ENCODE results near the gene ATXN2.

Gene ATXN2

GRCh38 chr12:111431772-111432171 is 167.3 kb downstream of the ATXN2 start:
- H3K27me3 ChIP-seq (ENCODE audit: control insufficient read depth in 1 of 2, insufficient read depth in 2 of 2, low read length in 2 of 2): no peaks in the 10 kb centered on the region
- peaks cover 51 to 68% of the 10 kb centered on the region in 2 donors for H3K4me1 ChIP-seq (ENCODE audit: control insufficient read depth in 1 of 2, insufficient read depth in 2 of 2, low read length in 2 of 2)
- H3K9ac ChIP-seq (ENCODE audit: low read depth in 1 of 2, low read length in 2 of 2): no peak overlapping the region
- H3K27ac ChIP-seq (ENCODE audit: low read depth, low read length): peak overlapping the region; percentile 1
- no peak overlapping the region for H3K4me3 ChIP-seq (ENCODE audit: low read depth in 1 of 2, low read length in 2 of 2)
- H3K36me3 ChIP-seq (ENCODE audit: control insufficient read depth in 1 of 2, insufficient read depth in 2 of 2, low read length in 2 of 2): no peaks in the 10 kb centered on the region
- no peaks in the 10 kb centered on the region for H3K9me3 ChIP-seq (ENCODE audit: control insufficient read depth in 1 of 2, low read length in 2 of 2)

- peak overlapping the region; percentile 72 for H3K27ac ChIP-seq (ENCODE audit: low read depth, low read length)
- peaks cover 43 to 65% of the 10 kb centered on the region in 2 donors for H3K4me1 ChIP-seq (ENCODE audit: control insufficient read depth in 1 of 2, insufficient read depth in 2 of 2, low read length in 2 of 2)
- H3K9ac ChIP-seq (ENCODE audit: low read depth in 1 of 2, low read length in 2 of 2): peak overlapping the region; percentile 39 to 64
These were observed 168.4 kb downstream of the ATXN2 start for GRCh38 chr12:111430433-111431353.

GRCh38 chr12:111429828-111430432 is 169.2 kb downstream of the ATXN2 start:
- Histone ChIP-seq H3K9me3 (ENCODE audit: control insufficient read depth in 1 of 2, low read length in 2 of 2) (no peaks in the 10 kb centered on the region), H3K36me3 (ENCODE audit: control insufficient read depth in 1 of 2, insufficient read depth in 2 of 2, low read length in 2 of 2) (no peaks in the 10 kb centered on the region), H3K9ac (ENCODE audit: low read depth in 1 of 2, low read length in 2 of 2) (peak overlapping the region; percentile 39 to 64), H3K4me3 (ENCODE audit: low read depth in 1 of 2, low read length in 2 of 2) (peak overlapping the region; percentile 38 to 40), H3K27ac (ENCODE audit: low read depth, low read length) (peak overlapping the region; percentile 43), H3K4me1 (ENCODE audit: control insufficient read depth in 1 of 2, insufficient read depth in 2 of 2, low read length in 2 of 2) (peaks cover 41 to 63% of the 10 kb centered on the region in 2 donors), H3K27me3 (ENCODE audit: control insufficient read depth in 1 of 2, insufficient read depth in 2 of 2, low read length in 2 of 2) (no peaks in the 10 kb centered on the region)

More at GRCh38 chr12:111430433-111431353, 168.4 kb downstream of the ATXN2 start:
- Histone ChIP-seq H3K36me3 (ENCODE audit: control insufficient read depth in 1 of 2, insufficient read depth in 2 of 2, low read length in 2 of 2) (no peaks in the 10 kb centered on the region), H3K4me3 (ENCODE audit: low read depth in 1 of 2, low read length in 2 of 2) (peak overlapping the region; percentile 38 to 40), H3K27me3 (ENCODE audit: control insufficient read depth in 1 of 2, insufficient read depth in 2 of 2, low read length in 2 of 2) (no peaks in the 10 kb centered on the region), H3K9me3 (ENCODE audit: control insufficient read depth in 1 of 2, low read length in 2 of 2) (no peaks in the 10 kb centered on the region)

GRCh38 chr12:111428728-111429175 is 170.4 kb downstream of the ATXN2 start:
- H3K36me3 ChIP-seq (ENCODE audit: control insufficient read depth in 1 of 2, insufficient read depth in 2 of 2, low read length in 2 of 2): no peaks in the 10 kb centered on the region
- H3K27ac ChIP-seq (ENCODE audit: low read depth, low read length): peak overlapping the region; percentile 30
- peaks cover 33 to 60% of the 10 kb centered on the region in 2 donors for H3K4me1 ChIP-seq (ENCODE audit: control insufficient read depth in 1 of 2, insufficient read depth in 2 of 2, low read length in 2 of 2)
- H3K9me3 ChIP-seq (ENCODE audit: control insufficient read depth in 1 of 2, low read length in 2 of 2): no peaks in the 10 kb centered on the region
- no peak overlapping the region for H3K9ac ChIP-seq (ENCODE audit: low read depth in 1 of 2, low read length in 2 of 2)
- no peaks in the 10 kb centered on the region for H3K27me3 ChIP-seq (ENCODE audit: control insufficient read depth in 1 of 2, insufficient read depth in 2 of 2, low read length in 2 of 2)
- peak overlapping the region in 1 of 2 donors; percentile 32 for H3K4me3 ChIP-seq (ENCODE audit: low read depth in 1 of 2, low read length in 2 of 2)

- Histone ChIP-seq H3K36me3 (ENCODE audit: control insufficient read depth in 1 of 2, insufficient read depth in 2 of 2, low read length in 2 of 2) (no peaks in the 10 kb centered on the region), H3K9me3 (ENCODE audit: control insufficient read depth in 1 of 2, low read length in 2 of 2) (no peaks in the 10 kb centered on the region), H3K4me1 (ENCODE audit: control insufficient read depth in 1 of 2, insufficient read depth in 2 of 2, low read length in 2 of 2) (peaks cover 31 to 60% of the 10 kb centered on the region in 2 donors), H3K27me3 (ENCODE audit: control insufficient read depth in 1 of 2, insufficient read depth in 2 of 2, low read length in 2 of 2) (no peaks in the 10 kb centered on the region), H3K9ac (ENCODE audit: low read depth in 1 of 2, low read length in 2 of 2) (no peak overlapping the region), H3K4me3 (ENCODE audit: low read depth in 1 of 2, low read length in 2 of 2) (peak overlapping the region in 1 of 2 donors; percentile 32), H3K27ac (ENCODE audit: low read depth, low read length) (peak overlapping the region; percentile 30)
These were observed 170.9 kb downstream of the ATXN2 start for GRCh38 chr12:111428081-111428727.

GRCh38 chr12:111427417-111428074 is 171.6 kb downstream of the ATXN2 start:
- Histone ChIP-seq H3K27me3 (ENCODE audit: control insufficient read depth in 1 of 2, insufficient read depth in 2 of 2, low read length in 2 of 2) (no peaks in the 10 kb centered on the region), H3K9ac (ENCODE audit: low read depth in 1 of 2, low read length in 2 of 2) (no peak overlapping the region), H3K27ac (ENCODE audit: low read depth, low read length) (no peak overlapping the region), H3K9me3 (ENCODE audit: control insufficient read depth in 1 of 2, low read length in 2 of 2) (no peaks in the 10 kb centered on the region), H3K36me3 (ENCODE audit: control insufficient read depth in 1 of 2, insufficient read depth in 2 of 2, low read length in 2 of 2) (no peaks in the 10 kb centered on the region), H3K4me3 (ENCODE audit: low read depth in 1 of 2, low read length in 2 of 2) (no peak overlapping the region), H3K4me1 (ENCODE audit: control insufficient read depth in 1 of 2, insufficient read depth in 2 of 2, low read length in 2 of 2) (peaks cover 31 to 56% of the 10 kb centered on the region in 2 donors)

- no peak overlapping the region for H3K4me3 ChIP-seq (ENCODE audit: low read depth in 1 of 2, low read length in 2 of 2)
- H3K4me1 ChIP-seq (ENCODE audit: control insufficient read depth in 1 of 2, insufficient read depth in 2 of 2, low read length in 2 of 2): peaks cover 30 to 49% of the 10 kb centered on the region in 2 donors
- no peaks in the 10 kb centered on the region for H3K36me3 ChIP-seq (ENCODE audit: control insufficient read depth in 1 of 2, insufficient read depth in 2 of 2, low read length in 2 of 2)
- no peaks in the 10 kb centered on the region for H3K27me3 ChIP-seq (ENCODE audit: control insufficient read depth in 1 of 2, insufficient read depth in 2 of 2, low read length in 2 of 2)
- H3K27ac ChIP-seq (ENCODE audit: low read depth, low read length): peak overlapping the region; percentile 55
- no peaks in the 10 kb centered on the region for H3K9me3 ChIP-seq (ENCODE audit: control insufficient read depth in 1 of 2, low read length in 2 of 2)
- H3K9ac ChIP-seq (ENCODE audit: low read depth in 1 of 2, low read length in 2 of 2): no peak overlapping the region
These were observed 172.6 kb downstream of the ATXN2 start for GRCh38 chr12:111426344-111427185.

- H3K27ac ChIP-seq (ENCODE audit: low read depth, low read length): no peak overlapping the region
- H3K36me3 ChIP-seq (ENCODE audit: control insufficient read depth in 1 of 2, insufficient read depth in 2 of 2, low read length in 2 of 2): peaks cover 0 to 4% of the 10 kb centered on the region in 2 donors
- H3K4me3 ChIP-seq (ENCODE audit: low read depth in 1 of 2, low read length in 2 of 2): no peak overlapping the region
- no peaks in the 10 kb centered on the region for H3K27me3 ChIP-seq (ENCODE audit: control insufficient read depth in 1 of 2, insufficient read depth in 2 of 2, low read length in 2 of 2)
- peaks cover 27 to 45% of the 10 kb centered on the region in 2 donors for H3K4me1 ChIP-seq (ENCODE audit: control insufficient read depth in 1 of 2, insufficient read depth in 2 of 2, low read length in 2 of 2)
- no peak overlapping the region for H3K9ac ChIP-seq (ENCODE audit: low read depth in 1 of 2, low read length in 2 of 2)
- no peaks in the 10 kb centered on the region for H3K9me3 ChIP-seq (ENCODE audit: control insufficient read depth in 1 of 2, low read length in 2 of 2)
These were observed 173.5 kb downstream of the ATXN2 start for GRCh38 chr12:111425655-111426054.

GRCh38 chr12:111424793-111425251 is 174.3 kb downstream of the ATXN2 start:
- H3K4me1 ChIP-seq (ENCODE audit: control insufficient read depth in 1 of 2, insufficient read depth in 2 of 2, low read length in 2 of 2): peaks cover 19 to 37% of the 10 kb centered on the region in 2 donors
- no peak overlapping the region for H3K27ac ChIP-seq (ENCODE audit: low read depth, low read length)
- no peaks in the 10 kb centered on the region for H3K9me3 ChIP-seq (ENCODE audit: control insufficient read depth in 1 of 2, low read length in 2 of 2)
- H3K27me3 ChIP-seq (ENCODE audit: control insufficient read depth in 1 of 2, insufficient read depth in 2 of 2, low read length in 2 of 2): no peaks in the 10 kb centered on the region
- no peak overlapping the region for H3K4me3 ChIP-seq (ENCODE audit: low read depth in 1 of 2, low read length in 2 of 2)
- peaks cover 0 to 11% of the 10 kb centered on the region in 2 donors for H3K36me3 ChIP-seq (ENCODE audit: control insufficient read depth in 1 of 2, insufficient read depth in 2 of 2, low read length in 2 of 2)
- no peak overlapping the region for H3K9ac ChIP-seq (ENCODE audit: low read depth in 1 of 2, low read length in 2 of 2)
